H9 (cell line): ENCODE data around the gene BEST4. TPM values are rescaled to one million over a fixed set of nuclear protein-coding genes. Genes with fewer than 3 reads are reported as not detected.

Experiments
- DNase-seq: peaks from one replicate; pipeline ENCODE4 v3.0.0-alpha.2; 2017
- H2AFZ ChIP-seq: one replicate; pipeline ENCODE4 v1.6.1; 2013; ENCODE audit warnings: mild to moderate bottlenecking, low read length, control low read depth, moderate library complexity
- H2AK5ac ChIP-seq: 2 replicates; pipeline ENCODE4 v1.6.1; 2013; ENCODE audit warnings: low read length, control low read depth, mixed read lengths; ENCODE audit not compliant: insufficient read length
- H2BK120ac ChIP-seq: one replicate; pipeline ENCODE4 v1.6.1; 2013; ENCODE audit warnings: low read depth, mild to moderate bottlenecking, low read length, control low read depth, inconsistent platforms; ENCODE audit not compliant: poor library complexity, severe bottlenecking
- H2BK12ac ChIP-seq: 2 replicates; pipeline ENCODE4 v1.6.1; 2013; ENCODE audit warnings: low read length, control low read depth, mixed read lengths, low read depth; ENCODE audit not compliant: insufficient read length
- H2BK15ac ChIP-seq: 2 replicates; pipeline ENCODE4 v1.6.1; 2013; ENCODE audit warnings: low read depth, low read length, control low read depth
- H2BK20ac ChIP-seq: one replicate; pipeline ENCODE4 v1.6.1; 2013; ENCODE audit warnings: low read depth, mild to moderate bottlenecking, low read length, control low read depth, inconsistent platforms; ENCODE audit not compliant: poor library complexity, severe bottlenecking
- H2BK5ac ChIP-seq: 2 replicates; pipeline ENCODE4 v1.6.1; 2013; ENCODE audit warnings: low read length, control low read depth, mixed read lengths; ENCODE audit not compliant: insufficient read length
- H3K14ac ChIP-seq: 2 replicates; pipeline ENCODE4 v1.6.1; 2013; ENCODE audit warnings: low read length, control low read depth; ENCODE audit not compliant: insufficient read depth
- H3K18ac ChIP-seq: 2 replicates; pipeline ENCODE4 v1.6.1; 2013; ENCODE audit warnings: low read depth, mild to moderate bottlenecking, mixed read lengths, low read length, control low read depth; ENCODE audit not compliant: insufficient read length
- H3K23ac ChIP-seq: 2 replicates; pipeline ENCODE4 v1.6.1; 2013; ENCODE audit warnings: low read length, control low read depth, mixed read lengths, low read depth; ENCODE audit not compliant: insufficient read length
- H3K23me2 ChIP-seq: 2 replicates; pipeline ENCODE4 v1.6.1; 2013; ENCODE audit warnings: low read depth, mild to moderate bottlenecking, mixed read lengths, low read length, control low read depth; ENCODE audit not compliant: insufficient read length, poor library complexity, severe bottlenecking
- H3K27ac ChIP-seq: 2 replicates; pipeline ENCODE4 v1.5.1; 2013; ENCODE audit warnings: low read length, control low read depth, mixed read lengths, low read depth; ENCODE audit not compliant: insufficient read length
- H3K27me3 ChIP-seq: 2 replicates; pipeline ENCODE4 v1.6.1; 2013; ENCODE audit warnings: low read length, control low read depth, inconsistent platforms; ENCODE audit not compliant: insufficient read depth
- H3K4ac ChIP-seq: 2 replicates; pipeline ENCODE4 v1.6.1; 2013; ENCODE audit warnings: low read depth, mild to moderate bottlenecking, control low read depth, inconsistent platforms, low read length, moderate library complexity
- H3K4me1 ChIP-seq: 2 replicates; pipeline ENCODE4 v1.6.1; 2013; ENCODE audit warnings: low read length, control low read depth, inconsistent platforms; ENCODE audit not compliant: insufficient read depth
- H3K4me2 ChIP-seq: 2 replicates; pipeline ENCODE4 v1.6.1; 2013; ENCODE audit warnings: low read length, control low read depth, mixed read lengths; ENCODE audit not compliant: insufficient read length, insufficient read depth
- H3K56ac ChIP-seq: 2 replicates; pipeline ENCODE4 v1.6.1; 2013; ENCODE audit warnings: low read depth, mild to moderate bottlenecking, mixed read lengths, low read length, control low read depth; ENCODE audit not compliant: insufficient read length
- H3K79me1 ChIP-seq: 2 replicates; pipeline ENCODE4 v1.6.1; 2013; ENCODE audit warnings: low read depth, mild to moderate bottlenecking, moderate library complexity, low read length, control low read depth, inconsistent platforms; ENCODE audit not compliant: insufficient read depth, poor library complexity, severe bottlenecking
- H3K79me2 ChIP-seq: 2 replicates; pipeline ENCODE4 v1.6.1; 2013; ENCODE audit warnings: low read length, control low read depth, inconsistent platforms; ENCODE audit not compliant: insufficient read depth
- H3K9ac ChIP-seq: 2 replicates; pipeline ENCODE4 v1.6.1; 2013; ENCODE audit warnings: low read length, control low read depth, mixed read lengths; ENCODE audit not compliant: insufficient read length; ENCODE audit errors: extremely low read depth
- H3K9me3 ChIP-seq: one replicate; pipeline ENCODE4 v1.6.1; 2013; ENCODE audit warnings: low read depth, low read length, inconsistent platforms; ENCODE audit not compliant: control insufficient read depth
- H3T11ph ChIP-seq: one replicate; pipeline ENCODE4 v1.6.1; 2013; ENCODE audit warnings: mild to moderate bottlenecking, low read length, control low read depth, inconsistent platforms
- H4K20me1 ChIP-seq: one replicate; pipeline ENCODE4 v1.6.1; 2013; ENCODE audit not compliant: control insufficient read depth, insufficient read length, insufficient read depth
- H4K5ac ChIP-seq: 2 replicates; pipeline ENCODE4 v1.6.1; 2013; ENCODE audit warnings: low read depth, mild to moderate bottlenecking, mixed read lengths, low read length, control low read depth; ENCODE audit not compliant: insufficient read length
- H4K8ac ChIP-seq: replicated peaks from 2 replicates; pipeline ENCODE4 v1.6.1; 2013; ENCODE audit warnings: low read length, control low read depth, mixed read lengths, low read depth; ENCODE audit not compliant: insufficient read length
- H4K91ac ChIP-seq: 2 replicates; pipeline ENCODE4 v1.6.1; 2013; ENCODE audit warnings: low read depth, mild to moderate bottlenecking, moderate library complexity, mixed read lengths, low read length, control low read depth; ENCODE audit not compliant: insufficient read length
- H3K27ac Mint-ChIP-seq, 3 experiments: 2 replicates in 2 of 3; 3 replicates in 1 of 3; pipeline ENCODE4 v1.8.0; 2020 to 2021; ENCODE audit warnings: mixed read lengths in 3 of 3, mild to moderate bottlenecking in 1 of 3, moderate library complexity in 1 of 3
- H3K27me3 Mint-ChIP-seq: 2 replicates; pipeline ENCODE4 v1.8.0; 2021; ENCODE audit warnings: low read depth, mild to moderate bottlenecking, moderate library complexity, mixed read lengths
- H3K36me3 Mint-ChIP-seq, 3 experiments: 2 replicates in 2 of 3; 3 replicates in 1 of 3; pipeline ENCODE4 v1.8.0; 2020 to 2021; ENCODE audit warnings: low read depth in 3 of 3, mixed read lengths in 3 of 3; ENCODE audit not compliant: insufficient read depth in 1 of 3
- H3K4me1 Mint-ChIP-seq, 2 experiments: 2 replicates each; pipeline ENCODE4 v1.8.0; 2020; ENCODE audit warnings: mixed read lengths in 2 of 2
- H3K4me3 Mint-ChIP-seq, 2 experiments: 2 replicates in 1 of 2; 3 replicates in 1 of 2; pipeline ENCODE4 v1.8.0; 2020 to 2021; ENCODE audit warnings: mild to moderate bottlenecking in 2 of 2, mixed read lengths in 2 of 2, moderate library complexity in 1 of 2
- H3K9me3 Mint-ChIP-seq, 2 experiments: 2 replicates in 1 of 2; 3 replicates in 1 of 2; pipeline ENCODE4 v1.8.0; 2020; ENCODE audit warnings: mild to moderate bottlenecking in 2 of 2, mixed read lengths in 2 of 2, moderate library complexity in 1 of 2
- CTCF ChIP-seq: fragments of 200-600 bp; sonication (generic); conservative IDR thresholded peaks from 3 replicates; pipeline ENCODE4 v1.8.0; 2021; ENCODE audit warnings: antibody characterized with exemption, mild to moderate bottlenecking
- WGBS: extraction: QIAGEN DNeasy Blood & Tissue Kit; methylation state at CpG from one replicate; pipeline ENCODE4 v1.1.7; 2013; ENCODE audit warnings: missing lambda C conversion rate, low lambda C conversion rate, mixed read lengths; ENCODE audit not compliant: insufficient read length; ENCODE audit errors: extremely low coverage; 5-methylcytosine and 5-hydroxymethylcytosine counted together
- total RNA-seq: library from RNA; stranded (reverse); gene quantifications from 2 replicates; pipeline ENCODE4 v1.2.1, GENCODE V29; 2021

Gene BEST4
- total RNA-seq, 1 experiment from 2014 or later: 1.1 TPM

- H3K4me1 Mint-ChIP-seq: peaks cover 31% of the 10 kb centered on the region in 2 experiments
- H2AK5ac ChIP-seq: peak overlapping the region; percentile 7
These were observed 19.5 kb upstream of the BEST4 start for GRCh38 chr1:44807364-44808062.

More at GRCh38 chr1:44807364-44808062, 19.5 kb upstream of the BEST4 start:
- H3K4ac ChIP-seq: peak overlapping the region; percentile 72
- WGBS: no CpG with 5 or more reads among the region's 16 CpGs
- H2BK5ac ChIP-seq: peak overlapping the region; percentile 32
- no peaks in the 10 kb centered on the region for H3K27me3 ChIP-seq
- no peak overlapping the region for H2BK20ac ChIP-seq
- H3K56ac ChIP-seq: no peak overlapping the region
- Mint-ChIP-seq H3K9me3 (no peaks in the 10 kb centered on the region), H3K27ac (peak overlapping the region; percentile 95 to 100 (median 96)), H3K36me3 (peaks cover 3 to 33% (median 26%) of the 10 kb centered on the region in 3 experiments; a peak in 6 of 7 replicates), H3K4me3 (peak overlapping the region; percentile 21 to 58; a peak in 3 of 5 replicates), H3K27me3 (no peaks in the 10 kb centered on the region; the same call in 1 of the 2 replicates)
- H3K4me2 ChIP-seq: peak overlapping the region; percentile 29
- H3K14ac ChIP-seq: peak overlapping the region; percentile 89
- H2BK12ac ChIP-seq: peak overlapping the region; percentile 69
- DNase-seq: peak; percentile 97
- H4K5ac ChIP-seq: peak overlapping the region; percentile 35
- H2AFZ ChIP-seq: no peak overlapping the region
- H3K9ac ChIP-seq: peak overlapping the region; percentile 51
- H3K79me2 ChIP-seq: no peaks in the 10 kb centered on the region
- H3T11ph ChIP-seq: peak overlapping the region; percentile 47
- peaks cover 10% of the 10 kb centered on the region; the same call in 1 of the 2 replicates for H3K4me1 ChIP-seq
- H3K79me1 ChIP-seq: no peaks in the 10 kb centered on the region
- H3K23me2 ChIP-seq: peaks cover 3% of the 10 kb centered on the region
- peak overlapping the region; percentile 91 for H3K18ac ChIP-seq
- H3K27ac ChIP-seq: peak overlapping the region; percentile 85
- no peak overlapping the region for H3K23ac ChIP-seq
- no peak overlapping the region for H4K8ac ChIP-seq
- TF ChIP-seq CTCF: no peak
- H4K91ac ChIP-seq: peak overlapping the region; percentile 68
- H2BK15ac ChIP-seq: no peak overlapping the region
- no peaks in the 10 kb centered on the region for H3K9me3 ChIP-seq
- peak overlapping the region; percentile 82 for H2BK120ac ChIP-seq
- H4K20me1 ChIP-seq: no peaks in the 10 kb centered on the region
